ENCODE data around the gene DCUN1D2. TPM values are rescaled to one million over a fixed set of nuclear protein-coding genes. Genes with fewer than 3 reads are reported as not detected.

Gene DCUN1D2
- total RNA-seq, 2 experiments from 2014 or later = 14.4 to 15.8 TPM

DNA sequence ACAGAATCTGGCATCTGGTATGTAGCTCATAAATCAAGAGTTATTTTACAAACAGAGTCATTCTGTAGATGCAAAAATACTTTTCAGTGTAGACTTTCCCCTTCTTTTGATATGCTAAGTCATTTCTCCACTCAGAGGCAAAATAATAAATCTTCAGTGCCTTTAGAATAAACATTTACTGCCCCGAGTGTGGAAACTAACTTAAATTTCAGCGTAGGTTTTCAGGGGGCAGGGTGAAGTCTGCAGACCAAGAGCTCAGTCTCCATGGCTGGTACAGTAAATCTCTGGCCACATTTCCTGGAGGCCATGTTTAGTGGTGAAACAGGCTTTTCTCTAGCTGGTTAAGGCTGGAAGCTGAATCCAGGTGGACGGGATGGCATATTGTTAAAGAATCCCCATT is 24.1 kb downstream of the DCUN1D2 start:
- Mint-ChIP-seq H3K4me1 (ENCODE audit: low read depth) (peaks cover 4% of the 10 kb centered on the region), H3K27me3 (no peaks in the 10 kb centered on the region), H3K27ac (no peak overlapping the region), H3K4me3 (no peak overlapping the region), H3K36me3 (peaks cover 9% of the 10 kb centered on the region), H3K9me3 (no peaks in the 10 kb centered on the region)
- ChIA-PET POLR2A (no interaction called here), CTCF (interaction anchor here (0.9 kb wide), 1 partner anchor 96 kb away, joined by 3 read pairs; no protein-coding TSS in a partner anchor)
- intact Hi-C loops (cut with micrococcal nuclease) = no loop called here
- no peak for DNase-seq

DNA sequence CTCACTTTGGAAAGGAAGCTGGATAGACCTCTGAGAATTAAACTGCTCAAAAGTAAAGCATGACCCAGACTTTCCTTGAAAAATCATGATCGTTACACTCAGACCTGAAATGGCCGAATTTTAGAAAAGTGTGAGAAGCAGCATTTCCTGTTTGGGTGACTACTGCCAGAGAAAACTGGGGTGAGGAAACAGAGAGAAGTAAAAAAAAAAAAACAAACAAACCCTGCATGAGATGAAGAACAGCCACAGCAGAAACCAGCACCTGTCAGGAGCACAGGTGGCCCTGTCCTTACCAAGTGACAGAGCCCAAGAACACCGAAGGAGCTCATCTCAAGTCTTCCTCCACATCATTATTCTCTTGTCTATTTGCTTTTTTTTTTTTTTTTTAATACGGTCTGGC is 25.2 kb downstream of the DCUN1D2 start:
- peaks cover 10% of the 10 kb centered on the region for H3K36me3 Mint-ChIP-seq
- ChIA-PET CTCF (no interaction called here), POLR2A (no interaction called here)
- intact Hi-C loops (cut with micrococcal nuclease) = no loop called here
- no peaks in the 10 kb centered on the region for H3K27me3 Mint-ChIP-seq
- no peak overlapping the region for H3K4me3 Mint-ChIP-seq
- H3K27ac Mint-ChIP-seq = no peak overlapping the region
- H3K4me1 Mint-ChIP-seq (ENCODE audit: low read depth) = peaks cover 4% of the 10 kb centered on the region
- no peaks in the 10 kb centered on the region for H3K9me3 Mint-ChIP-seq
- DNase-seq = no peak

DNA sequence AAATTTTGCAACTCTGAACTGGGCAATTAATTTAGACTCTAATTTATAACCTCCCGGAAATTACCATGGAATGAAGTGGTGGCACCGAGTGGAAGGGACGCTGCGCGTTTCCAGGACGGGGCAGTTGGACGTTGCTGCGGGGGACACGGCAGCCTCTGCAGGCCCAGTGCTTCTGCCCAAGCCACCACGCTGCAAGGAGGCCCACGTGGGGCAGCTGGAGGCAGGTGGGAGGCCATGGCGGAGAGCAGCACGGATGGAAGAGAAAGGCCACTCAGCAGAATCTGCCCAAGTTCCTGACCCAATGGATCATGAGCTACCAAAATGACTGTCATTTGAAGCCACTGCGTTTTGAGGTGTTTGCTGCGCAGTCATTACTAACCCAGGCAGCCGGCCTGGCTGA is 26.0 kb downstream of the DCUN1D2 start:
- CTCF ChIA-PET = no interaction called here
- H3K27ac Mint-ChIP-seq = no peak overlapping the region

DNA sequence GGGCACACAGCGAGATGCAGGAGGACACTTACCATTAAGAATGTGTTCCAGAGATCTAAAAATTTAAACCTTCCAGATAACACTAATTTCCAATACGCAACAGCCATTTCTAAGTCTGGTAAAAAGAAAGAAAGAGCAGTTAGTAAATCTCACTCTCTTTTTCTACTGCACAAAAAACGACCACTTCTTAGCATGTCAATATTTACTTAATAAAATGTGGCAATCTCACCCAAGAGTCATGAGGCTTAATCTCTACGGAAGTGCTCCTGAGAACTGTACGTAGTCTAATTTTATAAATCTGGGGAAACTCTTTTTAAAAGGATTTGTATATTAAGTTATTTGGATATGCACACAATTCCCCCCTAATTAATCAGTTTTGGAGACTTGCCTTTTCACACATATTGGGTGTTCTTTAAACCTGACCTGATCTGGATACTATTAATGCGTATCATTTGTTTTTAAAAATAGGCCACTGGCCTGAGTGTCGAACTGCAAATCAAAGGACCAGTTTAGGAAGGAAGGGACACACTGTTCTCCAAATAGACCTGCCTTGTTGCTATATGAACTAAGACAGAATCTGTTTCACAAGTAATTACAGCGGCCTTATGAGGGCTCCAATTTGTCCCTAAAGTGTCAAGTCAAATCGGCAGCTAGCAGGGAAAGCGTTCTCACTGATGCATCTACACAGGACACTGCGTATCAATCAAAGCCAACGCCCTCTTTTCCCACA is 29.3 kb downstream of the DCUN1D2 start:
- peaks cover 15% of the 10 kb centered on the region for H3K36me3 Mint-ChIP-seq
- H3K27me3 Mint-ChIP-seq = no peaks in the 10 kb centered on the region
- no peaks in the 10 kb centered on the region for H3K9me3 Mint-ChIP-seq
- peaks cover 4% of the 10 kb centered on the region for H3K4me1 Mint-ChIP-seq (ENCODE audit: low read depth)
- no peak overlapping the region for H3K4me3 Mint-ChIP-seq
- ChIA-PET POLR2A (no interaction called here), CTCF (no interaction called here)
- H3K27ac Mint-ChIP-seq = no peak overlapping the region
- intact Hi-C loops (cut with micrococcal nuclease) = no loop called here
- no peak for DNase-seq

More for the DNA sequence above, 26.0 kb downstream of the DCUN1D2 start:
- H3K27me3 Mint-ChIP-seq = no peaks in the 10 kb centered on the region
- POLR2A ChIA-PET = no interaction called here
- H3K4me3 Mint-ChIP-seq = no peak overlapping the region
- H3K36me3 Mint-ChIP-seq = peaks cover 15% of the 10 kb centered on the region
- intact Hi-C loops (cut with micrococcal nuclease) = no loop called here
- no peak for DNase-seq
- H3K9me3 Mint-ChIP-seq = no peaks in the 10 kb centered on the region
- H3K4me1 Mint-ChIP-seq (ENCODE audit: low read depth) = peaks cover 4% of the 10 kb centered on the region

DNA sequence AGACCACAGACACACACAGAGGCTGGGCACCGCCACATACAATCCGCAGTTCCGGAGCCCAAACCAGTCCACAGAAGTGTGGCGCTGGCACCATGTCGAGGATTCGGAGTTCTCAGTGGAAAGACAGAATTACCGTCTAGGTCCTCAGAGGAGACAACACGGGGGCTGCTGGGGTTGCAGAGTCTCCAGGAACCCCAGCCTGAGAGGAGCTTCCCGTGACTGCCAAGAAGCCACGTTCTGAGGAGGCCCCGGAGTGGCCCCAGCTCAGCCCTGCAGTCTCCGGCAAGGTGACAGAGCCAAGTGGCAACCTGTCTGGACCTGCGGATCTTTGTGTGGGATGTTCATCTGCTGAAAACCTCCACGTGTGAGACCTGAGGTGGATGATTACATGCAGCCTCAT is 29.9 kb downstream of the DCUN1D2 start:
- no peak overlapping the region for H3K4me3 Mint-ChIP-seq
- H3K27me3 Mint-ChIP-seq = no peaks in the 10 kb centered on the region
- CTCF ChIA-PET = interaction anchor here (0.6 kb wide), 1 partner anchor 651 kb away, joined by 4 read pairs; no protein-coding TSS in a partner anchor

DNA sequence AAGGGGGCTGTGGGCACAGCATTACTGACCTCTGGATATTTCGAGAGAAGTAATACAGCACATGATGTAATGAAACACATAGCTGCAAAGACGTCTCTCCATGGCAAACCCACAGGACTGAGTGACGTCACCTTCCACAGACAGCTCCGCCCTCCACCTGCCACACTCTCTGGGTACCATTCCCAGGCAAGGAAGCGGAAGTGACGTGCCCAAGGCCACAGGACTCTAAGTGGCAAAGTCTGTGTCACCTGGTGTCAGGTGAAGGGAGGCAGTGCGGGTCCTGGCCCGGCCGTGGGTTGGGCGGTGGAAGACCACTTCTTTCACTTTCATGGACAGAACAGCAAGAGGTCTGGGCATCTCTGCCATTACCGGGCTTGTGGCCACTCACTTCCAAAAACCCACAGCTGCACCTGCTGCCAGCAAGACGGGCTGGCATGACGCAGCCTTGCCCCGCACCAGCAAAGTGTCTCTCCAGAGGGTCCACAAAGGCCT is 30.4 kb downstream of the DCUN1D2 start:
- no peak overlapping the region for H3K27ac Mint-ChIP-seq
- H3K4me3 Mint-ChIP-seq = no peak overlapping the region
- peaks cover 19% of the 10 kb centered on the region for H3K36me3 Mint-ChIP-seq
- intact Hi-C loops (cut with micrococcal nuclease) = no loop called here
- H3K4me1 Mint-ChIP-seq (ENCODE audit: low read depth) = no peaks in the 10 kb centered on the region
- DNase-seq = no peak
- no peaks in the 10 kb centered on the region for H3K9me3 Mint-ChIP-seq
- ChIA-PET POLR2A (no interaction called here), CTCF (interaction anchor here (0.6 kb wide), 1 partner anchor 651 kb away, joined by 4 read pairs; no protein-coding TSS in a partner anchor)
- H3K27me3 Mint-ChIP-seq = no peaks in the 10 kb centered on the region

More for the DNA sequence above, 29.9 kb downstream of the DCUN1D2 start:
- Mint-ChIP-seq H3K9me3 (no peaks in the 10 kb centered on the region), H3K27ac (no peak overlapping the region), H3K36me3 (peaks cover 19% of the 10 kb centered on the region), H3K4me1 (ENCODE audit: low read depth) (peaks cover 4% of the 10 kb centered on the region)
- POLR2A ChIA-PET = no interaction called here
- no peak for DNase-seq
- intact Hi-C loops (cut with micrococcal nuclease) = no loop called here

DNA sequence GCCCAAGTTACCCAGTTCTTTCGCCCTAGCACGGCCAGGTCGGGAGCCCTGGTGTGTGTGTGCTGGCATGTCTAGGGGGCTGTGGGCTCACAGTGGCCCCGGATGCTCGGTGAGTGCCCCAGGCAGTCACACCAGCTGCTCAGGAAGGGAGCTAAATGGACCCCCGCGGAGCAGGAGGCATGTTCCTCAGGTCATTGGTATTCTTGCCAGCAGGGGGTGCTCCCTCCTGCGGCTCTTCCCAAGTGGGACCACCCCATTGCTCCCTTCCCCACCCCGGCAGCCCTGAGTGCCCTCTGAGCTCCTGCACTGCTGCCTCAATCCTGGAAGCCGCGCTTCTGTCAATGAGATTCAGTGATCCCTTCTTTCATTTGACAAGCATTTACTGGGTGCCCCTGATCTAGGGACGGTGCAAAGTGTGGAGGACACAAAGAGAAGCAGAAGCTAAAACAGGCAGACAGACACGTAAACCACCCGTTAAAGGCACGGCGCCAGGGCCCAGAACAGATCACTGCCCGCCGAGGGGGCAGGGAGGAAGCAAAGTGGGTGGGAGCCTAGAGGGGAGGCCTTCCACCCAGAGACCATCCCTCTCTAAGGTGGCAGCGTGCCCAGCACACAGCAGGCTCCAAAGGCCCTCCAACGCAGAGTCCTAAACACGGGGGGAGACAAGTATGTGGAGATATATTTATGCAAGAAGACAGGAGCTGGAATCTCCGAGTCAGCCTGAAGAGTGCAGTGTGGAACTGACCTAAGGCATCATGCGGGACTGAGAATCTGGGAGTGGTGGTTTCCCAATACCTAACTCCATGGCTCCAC is 32.1 kb downstream of the DCUN1D2 start:
- DNase-seq = no peak
- no peak overlapping the region for H3K4me3 Mint-ChIP-seq
- H3K9me3 Mint-ChIP-seq = no peaks in the 10 kb centered on the region
- peaks cover 24% of the 10 kb centered on the region for H3K36me3 Mint-ChIP-seq
- intact Hi-C loops (cut with micrococcal nuclease) = no loop called here
- H3K27ac Mint-ChIP-seq = no peak overlapping the region
- H3K27me3 Mint-ChIP-seq = no peaks in the 10 kb centered on the region
- ChIA-PET POLR2A (no interaction called here), CTCF (interaction anchor here (0.7 kb wide), 1 partner anchor 15 kb away, joined by 3 read pairs; no protein-coding TSS in a partner anchor)
- no peaks in the 10 kb centered on the region for H3K4me1 Mint-ChIP-seq (ENCODE audit: low read depth)

DNA sequence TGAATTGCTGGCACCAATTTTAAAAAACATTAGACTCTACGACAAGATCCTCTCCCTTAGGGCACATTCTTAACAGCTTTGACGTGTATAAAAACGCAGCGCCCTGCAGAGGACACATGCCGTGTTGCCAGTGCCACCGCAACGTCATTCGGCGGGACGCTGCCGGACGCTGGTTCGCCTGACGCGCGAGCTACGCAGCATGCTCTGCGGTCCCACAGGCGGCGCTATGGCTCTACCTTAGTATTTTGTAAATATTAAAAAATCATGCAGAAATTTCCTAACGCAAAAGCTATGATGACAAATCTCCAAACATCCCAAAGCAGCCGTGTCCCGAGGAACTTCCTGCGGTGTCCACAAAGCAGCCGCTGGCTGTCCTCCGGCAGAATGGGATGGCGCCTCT is 33.0 kb downstream of the DCUN1D2 start:
- intact Hi-C loops (cut with micrococcal nuclease) = no loop called here
- H3K36me3 Mint-ChIP-seq = peaks cover 24% of the 10 kb centered on the region
- H3K9me3 Mint-ChIP-seq = no peaks in the 10 kb centered on the region
- H3K27me3 Mint-ChIP-seq = no peaks in the 10 kb centered on the region
- no peaks in the 10 kb centered on the region for H3K4me1 Mint-ChIP-seq (ENCODE audit: low read depth)
- H3K4me3 Mint-ChIP-seq = no peak overlapping the region
- ChIA-PET POLR2A (no interaction called here), CTCF (no interaction called here)
- H3K27ac Mint-ChIP-seq = no peak overlapping the region
- DNase-seq = no peak

DNA sequence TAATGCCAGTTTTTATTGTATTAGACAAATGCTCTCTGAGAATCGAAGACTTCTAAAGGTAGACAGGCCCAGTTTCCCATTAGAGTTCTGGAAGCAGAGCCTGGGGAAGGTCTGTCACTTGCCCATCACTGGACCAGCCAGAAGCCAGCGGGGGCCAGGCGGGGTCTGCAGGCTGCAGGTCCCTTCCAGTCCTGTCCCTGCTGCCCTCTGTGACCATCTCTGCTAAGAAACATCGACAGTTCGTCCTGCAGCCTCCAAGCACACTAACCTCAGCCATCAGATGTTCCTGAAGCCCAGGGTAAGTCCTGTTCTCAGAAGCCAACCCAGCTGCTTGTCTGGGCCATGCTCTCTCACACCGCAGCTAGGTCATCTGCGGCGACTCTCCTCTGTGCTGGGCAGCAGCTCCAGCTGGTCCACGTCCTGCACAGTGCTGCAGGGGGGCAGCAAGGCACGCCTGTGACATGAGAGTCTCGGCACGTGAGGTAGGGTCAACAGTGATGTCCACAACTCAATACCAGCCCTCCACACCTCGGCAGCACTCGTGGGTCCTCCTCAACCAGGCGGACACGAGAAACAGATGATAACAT is 34.3 kb downstream of the DCUN1D2 start:
- Mint-ChIP-seq H3K27ac (no peak overlapping the region), H3K4me1 (ENCODE audit: low read depth) (no peaks in the 10 kb centered on the region), H3K27me3 (no peaks in the 10 kb centered on the region), H3K9me3 (no peaks in the 10 kb centered on the region), H3K4me3 (no peak overlapping the region), H3K36me3 (peaks cover 24% of the 10 kb centered on the region)
- intact Hi-C loops (cut with micrococcal nuclease) = no loop called here
- DNase-seq = no peak
- POLR2A ChIA-PET = no interaction called here
- CTCF ChIA-PET = no interaction called here

DNA sequence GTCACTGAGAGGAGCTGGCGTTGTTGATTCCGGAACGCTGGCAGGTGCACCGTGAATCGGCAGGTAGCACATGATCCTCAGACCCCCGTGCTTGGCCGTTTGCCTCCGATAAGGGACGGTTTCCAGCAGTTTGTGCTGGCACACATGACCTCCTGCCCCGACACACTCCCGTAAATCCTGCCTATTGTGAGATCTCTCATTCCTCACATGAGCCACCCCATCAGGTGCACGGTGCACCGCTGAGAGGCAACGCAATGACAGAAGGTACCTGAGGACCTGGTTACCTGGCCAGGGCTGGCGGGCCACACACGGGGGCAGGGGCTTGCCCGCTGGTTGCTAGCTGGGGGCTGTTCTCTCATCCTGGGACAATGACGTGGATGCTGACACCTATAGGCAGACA is 35.1 kb downstream of the DCUN1D2 start:
- H3K9me3 Mint-ChIP-seq = no peaks in the 10 kb centered on the region
- H3K4me3 Mint-ChIP-seq = no peak overlapping the region
- ChIA-PET POLR2A (no interaction called here), CTCF (no interaction called here)
- H3K36me3 Mint-ChIP-seq = peaks cover 21% of the 10 kb centered on the region
- H3K27ac Mint-ChIP-seq = no peak overlapping the region
- H3K27me3 Mint-ChIP-seq = no peaks in the 10 kb centered on the region
- no peak for DNase-seq
- intact Hi-C loops (cut with micrococcal nuclease) = no loop called here
- no peaks in the 10 kb centered on the region for H3K4me1 Mint-ChIP-seq (ENCODE audit: low read depth)

DNA sequence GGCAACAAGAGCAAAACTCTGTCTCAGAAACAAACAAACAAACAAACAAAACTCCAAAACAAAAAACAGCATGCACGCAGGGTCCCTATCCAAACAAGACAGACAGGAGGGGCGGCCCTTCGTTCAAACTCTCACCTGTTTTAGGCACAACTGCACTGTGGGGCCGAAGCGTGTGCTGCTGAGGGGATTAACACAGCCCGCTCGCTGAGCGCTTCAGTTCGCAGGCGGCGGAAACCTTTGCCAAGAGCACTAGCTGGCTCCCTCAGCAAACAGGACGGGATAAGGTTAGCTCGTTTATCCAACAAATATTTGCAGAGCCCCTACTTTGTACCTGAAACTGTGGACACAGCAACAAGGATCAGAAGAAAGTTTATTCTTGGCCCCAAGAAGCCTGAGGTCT is 35.6 kb downstream of the DCUN1D2 start:
- Mint-ChIP-seq H3K9me3 (no peaks in the 10 kb centered on the region), H3K4me1 (ENCODE audit: low read depth) (no peaks in the 10 kb centered on the region), H3K36me3 (peaks cover 18% of the 10 kb centered on the region), H3K27me3 (no peaks in the 10 kb centered on the region), H3K27ac (no peak overlapping the region), H3K4me3 (no peak overlapping the region)
- ChIA-PET POLR2A (no interaction called here), CTCF (no interaction called here)
- no peak for DNase-seq
- intact Hi-C loops (cut with micrococcal nuclease) = no loop called here

DNA sequence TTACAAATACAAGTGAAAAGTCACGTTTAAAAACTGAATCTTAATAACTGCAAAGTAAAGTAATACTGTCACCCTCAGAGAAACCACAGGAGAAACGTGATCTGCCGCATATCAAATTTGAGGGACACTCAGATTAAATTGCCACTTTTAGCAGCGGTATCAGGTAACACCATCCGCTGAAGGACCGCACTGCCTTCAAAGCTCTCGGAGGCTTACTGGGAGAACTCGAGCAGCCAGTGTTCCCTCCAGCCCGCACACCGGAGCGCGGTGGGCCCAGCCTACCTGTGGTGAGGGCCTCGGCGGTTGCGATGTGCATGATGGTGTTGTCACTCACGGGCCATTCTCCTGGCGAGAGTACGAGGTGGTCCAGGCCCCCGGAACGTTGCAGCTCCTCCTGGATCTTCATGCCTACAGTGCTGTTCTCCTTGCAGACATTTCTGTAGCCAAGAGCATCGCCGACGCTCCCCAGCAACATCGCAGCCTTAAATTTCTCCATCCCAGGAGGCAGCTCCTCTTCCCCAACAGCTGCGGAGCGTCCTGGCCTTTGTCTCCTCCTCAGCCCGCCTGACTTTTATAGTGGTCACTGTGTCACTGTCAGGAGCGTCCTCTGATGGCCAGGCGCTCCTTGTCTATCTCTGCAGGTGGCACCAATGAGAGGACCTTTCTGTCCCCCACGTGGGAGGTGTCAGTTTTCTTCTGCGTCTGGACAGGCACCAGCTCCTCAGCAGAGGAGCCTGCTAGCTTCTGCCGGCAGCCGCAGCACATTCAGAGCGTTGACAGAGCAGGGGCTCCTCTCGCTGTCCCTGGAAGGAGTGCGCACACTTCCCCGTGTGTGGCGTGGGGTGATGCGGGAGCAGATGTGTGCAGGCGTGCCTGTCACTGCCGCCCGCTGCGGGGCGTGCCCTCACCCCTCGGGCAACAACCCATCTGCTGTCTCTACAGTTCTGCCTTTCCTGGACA is 37.3 kb downstream of the DCUN1D2 start, which contains the start of gene ADPRHL1:
Gene ADPRHL1, minus strand, starts transcription at position 547 of the 960 bp plus-strand sequence. Its CDS starts 51 bp downstream, at position 496.
- Mint-ChIP-seq H3K27ac (no peak within 1 kb of the TSS), H3K9me3 (no peaks in the 10 kb centered on the region), H3K27me3 (no peaks in the 10 kb centered on the region), H3K36me3 (peaks cover 11% of the 10 kb centered on the region), H3K4me1 (ENCODE audit: low read depth) (no peaks in the 10 kb centered on the region), H3K4me3 (no peak within 1 kb of the TSS)
- CTCF ChIA-PET = no interaction called here
- POLR2A ChIA-PET = no interaction called here
- intact Hi-C loops (cut with micrococcal nuclease) = no loop called here
- no peak for DNase-seq
